Common myeloid progenitor, CD34-positive (primary cell): Measurements from ENCODE around the gene MICAL3.

Source experiments
- CTCF ChIA-PET: fragments of 350-600 bp; sonication (Branson Sonifier 250); formaldehyde crosslinking; loops from one replicate; lab custom pipeline; 2021; ENCODE audit warnings: antibody characterized with exemption; lab: Charles Lee
- POLR2A ChIA-PET: fragments of 350-600 bp; sonication (Branson Sonifier 250); formaldehyde crosslinking; loops from one replicate; lab custom pipeline; 2021; ENCODE audit warnings: antibody characterized with exemption; lab: Charles Lee
- DNase-seq, 3 donors: peaks; one replicate each; pipeline versions ENCODE4 v3.0.0 to v3.0.0-alpha.2; 2013
- H3K27ac ChIP-seq, 2 experiments: 1 replicate in 1 of 2; 2 replicates in 1 of 2; pipeline ENCODE4 v1.7.0; 2013; ENCODE audit warnings: inconsistent platforms in 2 of 2, low read length in 2 of 2, mild to moderate bottlenecking in 2 of 2, low read depth in 1 of 2, moderate library complexity in 1 of 2; ENCODE audit not compliant: severe bottlenecking in 2 of 2, insufficient read depth in 1 of 2, poor library complexity in 1 of 2
- H3K27me3 ChIP-seq, 5 experiments: replicated peaks in 2 of 5; 1 replicate in 3 of 5; 2 replicates in 2 of 5; pipeline versions ENCODE4 v1.6.1 to v1.7.0; 2013; ENCODE audit warnings: low read length in 4 of 5, mild to moderate bottlenecking in 2 of 5, moderate library complexity in 2 of 5, inconsistent platforms in 1 of 5; ENCODE audit not compliant: insufficient read depth in 5 of 5, control insufficient read depth in 4 of 5
- H3K36me3 ChIP-seq, 4 experiments: 1 replicate in 2 of 4; 2 replicates in 2 of 4; pipeline versions ENCODE4 v1.6.1 to v1.7.0; 2013; ENCODE audit warnings: low read length in 3 of 4, control low read depth in 1 of 4, mild to moderate bottlenecking in 1 of 4; ENCODE audit not compliant: control insufficient read depth in 4 of 4, insufficient read depth in 4 of 4
- H3K4me1 ChIP-seq, 4 experiments: 1 replicate in 3 of 4; 2 replicates in 1 of 4; pipeline versions ENCODE4 v1.6.1 to v1.7.1; 2013; ENCODE audit warnings: low read length in 3 of 4, mild to moderate bottlenecking in 3 of 4, control low read depth in 1 of 4, inconsistent platforms in 1 of 4, moderate library complexity in 1 of 4; ENCODE audit not compliant: control insufficient read depth in 4 of 4, insufficient read depth in 4 of 4; ENCODE audit errors: control extremely low read depth in 1 of 4
- H3K4me3 ChIP-seq, 7 experiments: 1 replicate in 4 of 7; 2 replicates in 3 of 7; pipeline versions ENCODE4 v1.5.1 to v1.7.0; 2013; ENCODE audit warnings: mild to moderate bottlenecking in 7 of 7, low read length in 6 of 7, moderate library complexity in 6 of 7, inconsistent platforms in 2 of 7, low read depth in 2 of 7, control low read depth in 1 of 7; ENCODE audit not compliant: insufficient read depth in 4 of 7, control insufficient read depth in 1 of 7; ENCODE audit errors: extremely low read depth in 1 of 7
- H3K9me3 ChIP-seq, 5 experiments: 1 replicate in 4 of 5; 2 replicates in 1 of 5; pipeline versions ENCODE4 v1.6.1 to v1.7.1; 2013; ENCODE audit warnings: low read length in 4 of 5, mild to moderate bottlenecking in 2 of 5, inconsistent platforms in 1 of 5, low read depth in 1 of 5, moderate library complexity in 1 of 5; ENCODE audit not compliant: control insufficient read depth in 4 of 5, insufficient read depth in 2 of 5; ENCODE audit errors: control extremely low read depth in 1 of 5
- WGBS: methylation state at CpG from one replicate; pipeline ENCODE4 v1.1.5; 2013; ENCODE audit not compliant: insufficient coverage; 5-methylcytosine and 5-hydroxymethylcytosine counted together

Gene MICAL3

GRCh38 chr22:17898375-17898774 is 126.0 kb downstream of the MICAL3 start:
- H3K36me3 ChIP-seq = peaks cover 6 to 53% (median 36%) of the 10 kb centered on the region in 4 experiments
- CTCF ChIA-PET = no interaction called here

GRCh38 chr22:17897858-17898257 is 126.5 kb downstream of the MICAL3 start:
- Histone ChIP-seq H3K36me3 (peaks cover 7 to 57% (median 37%) of the 10 kb centered on the region in 4 experiments), H3K4me1 (no peaks in the 10 kb centered on the region), H3K27ac (no peak overlapping the region), H3K27me3 (no peaks in the 10 kb centered on the region), H3K9me3 (no peaks in the 10 kb centered on the region), H3K4me3 (no peak overlapping the region)
- no peak for DNase-seq
- 100% methylated on average over 3 of the region's 4 CpGs for WGBS
- ChIA-PET POLR2A (no interaction called here), CTCF (no interaction called here)

More at GRCh38 chr22:17898375-17898774, 126.0 kb downstream of the MICAL3 start:
- DNase-seq = no peak
- Histone ChIP-seq H3K9me3 (no peaks in the 10 kb centered on the region), H3K4me1 (no peaks in the 10 kb centered on the region), H3K4me3 (no peak overlapping the region), H3K27me3 (no peaks in the 10 kb centered on the region), H3K27ac (no peak overlapping the region)
- POLR2A ChIA-PET = no interaction called here
- WGBS = 99% methylated on average over 7 of the region's 8 CpGs

GRCh38 chr22:17897426-17897825 is 126.9 kb downstream of the MICAL3 start:
- Histone ChIP-seq H3K9me3 (no peaks in the 10 kb centered on the region), H3K4me3 (no peak overlapping the region), H3K27me3 (no peaks in the 10 kb centered on the region), H3K27ac (no peak overlapping the region), H3K36me3 (peaks cover 8 to 62% (median 37%) of the 10 kb centered on the region in 4 experiments), H3K4me1 (no peaks in the 10 kb centered on the region)
- no peak for DNase-seq
- POLR2A ChIA-PET = no interaction called here
- 80% methylated on average over 1 of the region's 2 CpGs for WGBS
- CTCF ChIA-PET = interaction anchor here (1.7 kb wide), 1 partner anchor 179 kb away, joined by 3 read pairs; no protein-coding TSS in a partner anchor

GRCh38 chr22:17896586-17896985 is 127.8 kb downstream of the MICAL3 start:
- H3K27me3 ChIP-seq = no peaks in the 10 kb centered on the region
- H3K4me3 ChIP-seq = no peak overlapping the region
- 90% methylated on average over 7 of the region's 14 CpGs for WGBS
- H3K4me1 ChIP-seq = no peaks in the 10 kb centered on the region
- CTCF ChIA-PET = interaction anchor here (1.7 kb wide), 1 partner anchor 180 kb away, joined by 3 read pairs; no protein-coding TSS in a partner anchor
- no peak for DNase-seq
- H3K27ac ChIP-seq = no peak overlapping the region
- no peaks in the 10 kb centered on the region for H3K9me3 ChIP-seq
- H3K36me3 ChIP-seq = peaks cover 8 to 59% (median 34%) of the 10 kb centered on the region in 4 experiments
- POLR2A ChIA-PET = no interaction called here

- no peaks in the 10 kb centered on the region for H3K27me3 ChIP-seq
- peaks cover 5 to 56% (median 36%) of the 10 kb centered on the region in 4 experiments for H3K36me3 ChIP-seq
- no peaks in the 10 kb centered on the region for H3K9me3 ChIP-seq
- no peak overlapping the region for H3K27ac ChIP-seq
- ChIA-PET CTCF (no interaction called here), POLR2A (no interaction called here)
- H3K4me3 ChIP-seq = no peak overlapping the region
- H3K4me1 ChIP-seq = no peaks in the 10 kb centered on the region
- WGBS = 96% methylated on average over 3 of the region's 7 CpGs
- DNase-seq = no peak
Observed at GRCh38 chr22:17893900-17894535, 130.3 kb downstream of the MICAL3 start.

GRCh38 chr22:17892376-17892775 is 132.0 kb downstream of the MICAL3 start:
- Histone ChIP-seq H3K4me1 (no peaks in the 10 kb centered on the region), H3K4me3 (no peak overlapping the region), H3K36me3 (peaks cover 6 to 60% (median 44%) of the 10 kb centered on the region in 4 experiments), H3K9me3 (no peaks in the 10 kb centered on the region), H3K27me3 (no peaks in the 10 kb centered on the region), H3K27ac (no peak overlapping the region)
- POLR2A ChIA-PET = interaction anchor here (0.6 kb wide), 1 partner anchor 118 kb away, joined by 3 read pairs; no protein-coding TSS in a partner anchor
- CTCF ChIA-PET = interaction anchor here (0.9 to 2.6 kb wide), 3 partner anchors 11 to 105 kb away, joined by 3 to 11 read pairs (median 9); no protein-coding TSS in a partner anchor
- WGBS = 100% methylated on average over 3 of the region's 4 CpGs
- no peak for DNase-seq

GRCh38 chr22:17891481-17892167 is 132.7 kb downstream of the MICAL3 start:
- CTCF ChIA-PET = interaction anchor here (0.9 to 2.6 kb wide), 4 partner anchors 12 to 109 kb away, joined by 3 to 11 read pairs (median 6); no protein-coding TSS in a partner anchor
- Histone ChIP-seq H3K4me3 (no peak overlapping the region), H3K27me3 (no peaks in the 10 kb centered on the region), H3K27ac (no peak overlapping the region), H3K9me3 (no peaks in the 10 kb centered on the region), H3K36me3 (peaks cover 6 to 62% (median 48%) of the 10 kb centered on the region in 4 experiments), H3K4me1 (no peaks in the 10 kb centered on the region)
- POLR2A ChIA-PET = interaction anchor here (0.6 kb wide), 1 partner anchor 119 kb away, joined by 3 read pairs; no protein-coding TSS in a partner anchor
- DNase-seq = no peak
- WGBS = 86% methylated on average over 8 of the region's 12 CpGs
